DMS114 treated with DMSO at 0.1 percent for 48 hours (cell line): ENCODE measurements around the gene KHK.
A peak's percentile ranks its signal among the peaks of the same experiment; 100 is the strongest.

Experiments used
- DNase-seq: peaks from one replicate; lab custom pipeline; 2025; ENCODE audit not compliant: unreplicated experiment; lab: John Stamatoyannopoulos, UW

KHK gene

GRCh38 chr2:27080603-27080936 lies 6.0 kb upstream of the KHK start:
- DNase-seq: no peak

GRCh38 chr2:27081984-27082772 lies 4.4 kb upstream of the KHK start:
- DNase-seq: no peak

DNA sequence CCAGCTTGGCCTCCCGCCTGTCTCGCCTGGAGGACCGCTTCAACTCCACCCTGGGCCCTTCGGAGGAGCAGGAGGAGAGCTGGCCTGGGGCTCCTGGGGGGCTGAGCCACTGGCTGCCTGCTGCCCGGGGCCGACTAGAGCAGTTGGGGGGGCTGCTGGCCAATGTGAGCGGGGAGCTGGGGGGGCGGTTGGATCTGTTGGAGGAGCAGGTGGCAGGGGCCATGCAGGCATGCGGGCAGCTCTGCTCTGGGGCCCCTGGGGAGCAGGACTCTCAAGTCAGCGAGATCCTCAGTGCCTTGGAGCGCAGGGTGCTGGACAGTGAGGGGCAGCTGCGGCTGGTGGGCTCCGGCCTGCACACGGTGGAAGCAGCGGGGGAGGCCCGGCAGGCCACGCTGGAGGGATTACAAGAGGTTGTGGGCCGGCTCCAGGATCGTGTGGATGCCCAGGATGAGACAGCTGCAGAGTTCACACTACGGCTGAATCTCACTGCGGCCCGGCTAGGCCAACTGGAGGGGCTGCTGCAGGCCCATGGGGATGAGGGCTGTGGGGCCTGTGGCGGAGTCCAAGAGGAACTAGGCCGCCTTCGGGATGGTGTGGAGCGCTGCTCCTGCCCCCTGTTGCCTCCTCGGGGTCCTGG lies 3.7 kb upstream of the KHK start:
- DNase-seq: no peak

GRCh38 chr2:27083410-27084296 lies 2.9 kb upstream of the KHK start:
- no peak for DNase-seq

- no peak for DNase-seq
Observed at GRCh38 chr2:27084297-27085061, 2.1 kb upstream of the KHK start.

- no peak for DNase-seq
Observed at GRCh38 chr2:27085062-27085672, 1.4 kb upstream of the KHK start.

DNA sequence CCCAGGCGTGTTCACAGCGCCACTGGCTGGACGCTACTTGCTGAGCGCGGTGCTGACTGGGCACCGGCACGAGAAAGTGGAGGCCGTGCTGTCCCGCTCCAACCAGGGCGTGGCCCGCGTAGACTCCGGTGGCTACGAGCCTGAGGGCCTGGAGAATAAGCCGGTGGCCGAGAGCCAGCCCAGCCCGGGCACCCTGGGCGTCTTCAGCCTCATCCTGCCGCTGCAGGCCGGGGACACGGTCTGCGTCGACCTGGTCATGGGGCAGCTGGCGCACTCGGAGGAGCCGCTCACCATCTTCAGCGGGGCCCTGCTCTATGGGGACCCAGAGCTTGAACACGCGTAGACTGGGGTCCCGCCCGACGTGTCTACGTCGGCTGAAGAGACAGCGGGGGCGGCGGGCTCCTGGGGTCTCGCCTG lies 891 bp upstream of the KHK start:
- peak; percentile 14 for DNase-seq

GRCh38 chr2:27086090-27086723 lies 365 bp upstream of the KHK start:
- peak; percentile 77 for DNase-seq

- DNase-seq: no peak
Observed at GRCh38 chr2:27087823-27088410, 1.3 kb downstream of the KHK start.

DNA sequence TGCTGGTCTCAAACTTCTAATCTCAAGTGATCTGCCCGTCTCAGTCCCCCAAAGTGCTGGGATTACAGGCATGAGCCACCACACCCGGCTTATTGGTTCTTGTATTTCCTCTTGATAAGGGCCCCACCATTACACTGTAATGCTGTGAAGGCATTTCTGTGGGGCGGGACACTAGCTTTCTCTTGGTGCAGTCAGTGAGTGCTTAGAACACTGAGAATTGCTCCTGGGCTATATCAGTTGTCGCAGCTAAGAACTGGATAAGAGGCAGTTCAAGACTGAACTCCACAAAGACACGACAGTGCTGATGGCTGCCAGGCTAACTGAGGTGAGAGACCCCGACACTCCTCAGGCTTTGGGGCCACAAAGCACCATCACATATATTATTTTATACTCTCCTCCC lies 2.1 kb downstream of the KHK start:
- no peak for DNase-seq

DNA sequence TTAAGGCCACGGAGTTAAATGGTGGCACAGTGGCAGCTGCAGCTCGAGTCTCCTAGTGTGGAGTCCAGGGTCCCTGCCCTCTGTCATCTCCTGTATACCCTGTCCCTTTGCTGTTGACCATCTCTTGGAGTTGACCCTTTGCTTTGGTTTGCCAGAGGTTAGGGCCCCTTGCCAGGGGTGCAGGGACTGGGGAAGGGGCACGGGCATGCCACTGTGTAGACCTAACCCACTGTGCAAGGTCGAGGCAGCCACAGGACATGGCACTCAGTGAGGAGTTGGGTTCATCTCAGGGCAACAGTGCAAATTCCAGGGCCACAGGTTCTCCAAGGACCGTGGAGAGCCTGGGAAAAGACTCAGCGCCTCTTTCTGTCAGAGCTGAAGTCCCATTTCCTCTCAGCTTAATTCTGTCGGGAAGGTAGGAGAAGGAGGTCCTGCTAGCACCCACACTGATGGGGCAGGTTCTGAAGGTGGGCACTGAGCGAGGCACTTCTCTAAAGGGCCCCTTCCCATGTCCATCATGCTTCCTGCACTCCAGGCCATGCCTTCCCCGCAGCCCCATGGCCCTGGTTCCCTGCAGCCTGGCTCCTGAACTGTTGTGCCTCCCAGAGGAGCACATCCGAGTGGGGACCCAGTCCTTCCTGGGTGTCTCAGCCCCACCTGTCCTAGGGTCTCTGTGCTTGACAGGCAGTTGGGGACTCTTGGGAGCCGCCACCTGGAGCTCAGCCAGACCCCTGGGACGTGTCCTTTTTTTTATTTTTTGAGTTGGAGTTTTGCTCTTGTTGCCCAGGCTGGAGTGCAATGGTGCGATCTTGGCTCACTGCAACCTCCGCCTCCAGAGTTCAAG lies 2.8 kb downstream of the KHK start:
- no peak for DNase-seq

DNA sequence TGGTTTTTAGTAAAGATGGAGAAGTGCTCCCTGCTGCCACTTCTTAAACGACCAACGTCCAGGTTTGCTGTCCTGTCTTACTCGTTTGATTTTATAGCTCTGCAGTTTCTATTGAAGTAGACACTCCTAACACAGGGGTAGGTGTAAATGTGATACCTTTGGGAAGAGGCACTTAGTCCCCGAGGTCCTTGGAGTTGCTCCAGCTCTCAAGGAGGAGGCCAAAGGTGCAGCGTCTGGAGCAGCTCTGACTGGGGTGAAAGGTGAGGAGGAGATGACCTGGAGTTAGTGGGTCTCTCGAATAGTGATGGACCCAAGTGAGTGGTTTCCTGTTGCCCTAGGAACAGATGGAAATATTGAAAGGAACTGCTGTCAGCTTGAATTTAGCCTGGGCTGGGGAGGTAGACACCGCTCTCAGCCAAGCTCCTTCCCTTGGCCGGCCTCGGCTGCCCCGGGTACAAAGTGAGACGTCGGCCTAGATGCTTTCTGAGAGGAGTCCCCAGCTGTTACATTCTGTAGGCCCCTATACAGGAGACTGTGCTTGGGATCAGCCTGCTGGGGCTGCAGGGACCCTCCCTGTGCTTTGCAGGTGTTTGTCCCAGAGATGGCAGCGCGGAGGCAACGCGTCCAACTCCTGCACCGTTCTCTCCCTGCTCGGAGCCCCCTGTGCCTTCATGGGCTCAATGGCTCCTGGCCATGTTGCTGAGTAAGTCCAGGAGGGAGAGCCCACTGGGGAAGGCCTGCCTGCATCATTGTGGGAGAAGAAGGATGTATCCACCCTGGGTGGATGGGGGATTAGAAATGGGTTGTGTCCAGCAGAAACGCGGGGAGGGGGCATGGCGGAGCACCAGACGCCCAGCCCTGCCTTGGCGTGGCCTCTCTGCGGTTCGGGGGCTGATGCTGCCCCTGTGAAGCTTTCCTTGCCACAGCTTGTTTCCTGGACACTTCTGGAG lies 5.4 kb downstream of the KHK start:
- DNase-seq: no peak

GRCh38 chr2:27092696-27093429 lies 6.3 kb downstream of the KHK start:
- DNase-seq: no peak

DNA sequence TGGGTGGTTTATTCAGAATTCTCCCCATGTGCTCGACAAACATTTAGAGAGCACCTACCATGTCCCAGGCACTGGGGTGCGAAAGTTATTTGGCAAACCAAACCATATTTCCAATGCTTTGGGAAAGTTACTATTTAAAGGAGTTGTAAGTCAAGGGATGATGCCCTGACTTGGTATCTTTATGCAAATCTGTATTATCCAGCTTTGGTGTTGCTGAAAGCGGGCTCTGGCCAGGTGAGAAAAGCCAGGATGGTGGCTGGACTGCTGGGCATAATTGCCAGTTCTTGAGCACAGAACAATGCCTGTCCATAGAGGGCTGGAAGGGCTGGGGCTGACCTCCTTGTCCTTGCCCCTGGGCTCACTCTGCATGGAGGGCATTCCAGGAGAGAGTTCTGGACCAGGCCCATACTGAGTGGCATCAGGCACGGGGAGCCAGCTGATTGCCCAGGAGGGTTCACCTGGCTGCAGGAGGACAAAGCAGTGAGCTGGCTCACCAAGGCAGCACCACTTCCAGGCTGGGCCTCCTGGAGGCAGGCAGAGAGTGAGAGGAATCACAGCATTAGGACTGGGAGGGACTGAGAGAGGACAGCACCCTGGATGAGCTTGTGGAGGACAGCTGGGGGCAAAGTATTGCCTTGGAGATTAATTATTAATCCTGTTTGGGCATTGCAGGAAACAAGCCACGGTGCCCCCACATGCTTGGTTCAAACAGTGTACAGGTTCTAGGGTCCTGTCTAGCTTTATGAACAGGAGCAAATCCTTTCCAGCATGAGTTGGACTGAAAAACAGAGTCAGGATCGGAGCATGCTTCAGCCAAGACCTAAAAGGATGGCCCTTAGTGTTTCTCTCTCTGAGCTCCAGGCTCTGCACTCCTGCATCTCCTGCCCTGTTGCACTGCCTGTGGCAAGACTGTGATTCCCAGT lies 7.1 kb downstream of the KHK start:
- DNase-seq: no peak

DNA sequence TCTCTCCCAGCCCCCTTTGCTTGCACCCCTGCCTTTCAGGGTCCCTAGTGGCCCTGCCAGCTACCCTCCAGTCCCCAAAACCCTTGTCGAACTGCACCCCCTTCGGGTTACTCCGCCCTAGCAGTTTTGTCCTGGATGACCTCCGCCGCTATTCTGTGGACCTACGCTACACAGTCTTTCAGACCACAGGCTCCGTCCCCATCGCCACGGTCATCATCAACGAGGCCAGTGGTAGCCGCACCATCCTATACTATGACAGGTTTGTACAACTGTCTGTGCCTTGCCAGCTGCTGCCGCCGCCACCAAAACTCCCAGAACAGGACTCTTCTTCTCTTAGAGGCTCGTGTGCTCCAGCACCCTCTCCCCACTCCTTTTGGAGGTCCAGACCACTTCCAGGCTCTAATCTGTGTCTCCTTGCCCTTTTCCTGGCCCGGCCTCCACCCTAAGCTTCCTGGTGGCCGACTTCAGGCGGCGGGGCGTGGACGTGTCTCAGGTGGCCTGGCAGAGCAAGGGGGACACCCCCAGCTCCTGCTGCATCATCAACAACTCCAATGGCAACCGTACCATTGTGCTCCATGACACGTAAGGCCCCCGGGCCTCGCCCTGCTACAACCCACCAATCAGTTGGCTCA lies 7.9 kb downstream of the KHK start:
- no peak for DNase-seq

- no peak for DNase-seq
Observed at GRCh38 chr2:27095427-27095744, 8.8 kb downstream of the KHK start.
